GM18502 (cell line): ENCODE data around the gene GRIN2D.

Experiments used
- ATAC-seq: cut with Tn5 transposase; IDR thresholded peaks from one replicate; pipeline ENCODE4 v1.9.1; 2021; ENCODE audit warnings: mild to moderate bottlenecking; ENCODE audit not compliant: unreplicated experiment, poor library complexity

Gene GRIN2D

DNA sequence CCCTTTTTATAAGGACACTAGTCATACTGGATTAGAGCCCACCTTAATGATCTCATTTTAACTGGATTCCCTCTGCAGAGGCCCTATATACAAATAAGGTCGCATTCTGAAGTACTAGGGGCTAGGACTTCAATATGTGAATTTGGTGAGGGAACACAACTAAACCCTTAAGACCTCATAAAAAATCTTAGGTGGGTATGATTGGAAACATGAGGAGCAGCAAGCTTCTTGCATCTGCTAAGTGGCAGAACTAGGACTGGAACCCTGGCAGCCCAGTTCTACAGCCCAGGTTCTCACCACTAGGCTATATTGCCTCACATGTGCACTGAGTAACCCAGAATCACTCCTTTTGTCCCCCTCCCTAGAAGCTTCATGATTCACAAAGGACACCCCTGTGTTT lies 35.2 kb downstream of the GRIN2D start:
- ATAC-seq, result no peak

DNA sequence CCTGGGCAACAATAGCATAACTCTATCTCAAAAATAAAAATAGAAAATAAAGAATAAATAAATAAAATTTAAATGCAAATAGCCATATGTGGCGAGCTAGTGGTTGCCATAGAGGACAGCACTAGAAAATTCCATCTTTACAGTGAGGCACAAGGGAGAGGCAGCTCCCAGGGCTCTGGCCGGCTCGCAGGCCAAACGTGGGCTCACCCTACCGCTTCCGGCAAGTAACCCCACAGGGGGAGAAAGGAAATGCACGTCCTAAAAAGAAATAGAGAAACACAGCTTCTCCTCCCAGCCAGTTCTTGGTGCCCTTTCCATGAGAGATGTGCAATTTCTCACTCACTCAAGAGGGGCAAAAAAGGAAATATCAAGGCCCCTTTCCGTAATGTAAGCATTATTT lies 39.9 kb downstream of the GRIN2D start:
- ATAC-seq, result no peak

DNA sequence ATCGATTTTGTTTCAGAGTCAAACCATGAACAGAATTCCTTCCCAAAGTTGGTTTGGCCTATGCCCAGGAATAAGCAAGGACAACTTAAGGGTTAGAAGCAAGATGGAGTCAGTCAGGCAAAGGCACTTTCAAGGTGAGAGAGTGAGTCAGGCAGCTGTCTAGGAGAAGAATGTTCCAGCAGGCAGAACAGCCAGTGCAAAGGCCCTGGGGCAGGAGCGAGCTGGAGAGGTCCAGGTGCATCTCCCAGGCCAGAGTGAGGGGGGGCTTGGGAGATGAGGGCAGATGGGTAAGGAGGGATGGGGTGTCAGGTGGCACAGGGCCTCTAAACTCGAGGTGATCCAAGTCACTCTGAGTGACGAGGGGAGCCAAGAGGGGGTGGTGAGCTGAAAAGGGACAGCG lies 43.1 kb downstream of the GRIN2D start:
- no peak for ATAC-seq

GRCh38 chr19:48441360-48442050 lies 48.0 kb downstream of the GRIN2D start:
- no peak for ATAC-seq

DNA sequence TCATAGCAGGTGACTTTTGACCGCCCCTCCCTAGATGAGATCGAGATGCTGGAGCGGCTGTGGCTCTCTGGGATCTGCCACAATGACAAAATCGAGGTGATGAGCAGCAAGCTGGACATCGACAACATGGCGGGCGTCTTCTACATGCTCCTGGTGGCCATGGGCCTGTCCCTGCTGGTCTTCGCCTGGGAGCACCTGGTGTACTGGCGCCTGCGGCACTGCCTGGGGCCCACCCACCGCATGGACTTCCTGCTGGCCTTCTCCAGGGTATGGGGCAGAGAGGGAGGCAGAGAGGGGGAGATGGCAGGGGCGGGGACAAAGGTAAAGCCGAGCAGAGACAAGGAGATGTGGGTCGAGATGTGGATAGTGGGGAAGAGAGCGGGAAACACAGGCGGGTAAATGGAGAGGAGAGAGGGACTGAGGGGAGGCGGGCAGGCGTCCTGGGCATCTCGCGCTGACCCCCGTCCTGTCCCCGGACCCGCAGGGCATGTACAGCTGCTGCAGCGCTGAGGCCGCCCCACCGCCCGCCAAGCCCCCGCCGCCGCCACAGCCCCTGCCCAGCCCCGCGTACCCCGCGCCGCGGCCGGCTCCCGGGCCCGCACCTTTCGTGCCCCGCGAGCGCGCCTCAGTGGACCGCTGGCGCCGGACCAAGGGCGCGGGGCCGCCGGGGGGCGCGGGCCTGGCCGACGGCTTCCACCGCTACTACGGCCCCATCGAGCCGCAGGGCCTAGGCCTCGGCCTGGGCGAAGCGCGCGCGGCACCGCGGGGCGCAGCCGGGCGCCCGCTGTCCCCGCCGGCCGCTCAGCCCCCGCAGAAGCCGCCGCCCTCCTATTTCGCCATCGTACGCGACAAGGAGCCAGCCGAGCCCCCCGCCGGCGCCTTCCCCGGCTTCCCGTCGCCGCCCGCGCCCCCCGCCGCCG lies 48.9 kb downstream of the GRIN2D start:
- no peak for ATAC-seq

DNA sequence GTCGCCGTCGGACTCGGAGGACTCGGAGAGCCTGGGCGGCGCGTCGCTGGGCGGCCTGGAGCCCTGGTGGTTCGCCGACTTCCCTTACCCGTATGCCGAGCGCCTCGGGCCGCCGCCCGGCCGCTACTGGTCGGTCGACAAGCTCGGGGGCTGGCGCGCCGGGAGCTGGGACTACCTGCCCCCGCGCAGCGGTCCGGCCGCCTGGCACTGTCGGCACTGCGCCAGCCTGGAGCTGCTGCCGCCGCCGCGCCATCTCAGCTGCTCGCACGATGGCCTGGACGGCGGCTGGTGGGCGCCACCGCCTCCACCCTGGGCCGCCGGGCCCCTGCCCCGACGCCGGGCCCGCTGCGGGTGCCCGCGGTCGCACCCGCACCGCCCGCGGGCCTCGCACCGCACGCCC lies 49.8 kb downstream of the GRIN2D start:
- ATAC-seq, result no peak
